HG03558 (cell line): ENCODE results near the gene EXOC3.
"Not testable (repeated sequence)": the region's sequence is repeated elsewhere in the genome, so short reads cannot be mapped to it uniquely, and the experiment has no call there.

Experiments used
- ATAC-seq: cut with Tn5 transposase; IDR thresholded peaks from one replicate; pipeline ENCODE4 v1.9.1; 2021; ENCODE audit warnings: moderate number of reproducible peaks; ENCODE audit not compliant: unreplicated experiment; ENCODE audit errors: extremely low read depth

The EXOC3 gene

GRCh38 chr5:406041-406440 is 36.9 kb upstream of the EXOC3 start:
- ATAC-seq = no peak

- ATAC-seq = no peak
Measured at GRCh38 chr5:407051-407450, 35.9 kb upstream of the EXOC3 start.

GRCh38 chr5:407801-408268 is 35.1 kb upstream of the EXOC3 start:
- no peak for ATAC-seq

- ATAC-seq = no peak
Measured at GRCh38 chr5:410911-411517, 32.0 kb upstream of the EXOC3 start.

- ATAC-seq = no peak
Measured at GRCh38 chr5:411728-412127, 31.2 kb upstream of the EXOC3 start.

GRCh38 chr5:414991-415927 is 27.7 kb upstream of the EXOC3 start:
- not testable (repeated sequence) for ATAC-seq

- no peak for ATAC-seq
Measured at GRCh38 chr5:415928-416635, 26.9 kb upstream of the EXOC3 start.

- no peak for ATAC-seq
Measured at GRCh38 chr5:416636-416960, 26.4 kb upstream of the EXOC3 start.

- ATAC-seq = no peak
Measured at GRCh38 chr5:417301-418161, 25.4 kb upstream of the EXOC3 start.

GRCh38 chr5:418162-419121 is 24.5 kb upstream of the EXOC3 start:
- no peak for ATAC-seq

GRCh38 chr5:419970-420369 is 23.0 kb upstream of the EXOC3 start:
- no peak for ATAC-seq

- ATAC-seq = no peak
Measured at GRCh38 chr5:420632-421286, 22.2 kb upstream of the EXOC3 start.

- no peak for ATAC-seq
Measured at GRCh38 chr5:421287-421880, 21.6 kb upstream of the EXOC3 start.

GRCh38 chr5:421901-422300 is 21.1 kb upstream of the EXOC3 start:
- no peak for ATAC-seq

GRCh38 chr5:422323-423232 is 20.4 kb upstream of the EXOC3 start:
- ATAC-seq = no peak

- no peak for ATAC-seq
Measured at GRCh38 chr5:423233-423565, 19.8 kb upstream of the EXOC3 start.

GRCh38 chr5:423626-424261 is 19.2 kb upstream of the EXOC3 start:
- ATAC-seq = no peak
